Brain microvascular endothelial cell (primary cell): Measurements from ENCODE around the gene BEST2.

Experiments
- DNase-seq: peaks from one replicate; pipeline ENCODE4 v3.0.0-alpha.2; 2020
- H3K27ac ChIP-seq: fragments of 250-450 bp; sonication (Bioruptor Pico); 2 replicates; pipeline ENCODE4 v1.5.1; 2020; ENCODE audit warnings: mild to moderate bottlenecking, moderate library complexity
- H3K27me3 ChIP-seq: fragments of 250-450 bp; sonication (Bioruptor Pico); replicated peaks from 2 replicates; pipeline ENCODE4 v1.5.1; 2020; ENCODE audit warnings: mild to moderate bottlenecking
- H3K36me3 ChIP-seq: fragments of 250-450 bp; sonication (Bioruptor Pico); replicated peaks from 2 replicates; pipeline ENCODE4 v1.5.1; 2020; ENCODE audit warnings: mild to moderate bottlenecking
- H3K4me3 ChIP-seq: 2 replicates; pipeline ENCODE4 v1.5.1; 2011; ENCODE audit warnings: low read depth, mild to moderate bottlenecking, control low read depth, low read length, moderate library complexity
- CTCF ChIP-seq: IDR thresholded peaks from 2 replicates; pipeline ENCODE4 v1.5.1; 2011; ENCODE audit warnings: low read depth, mild to moderate bottlenecking, moderate library complexity, low read length, control low read depth, inconsistent platforms; ENCODE audit errors: missing control alignments
- in situ Hi-C: cut with HindIII; loops from 2 replicates; pipeline ENCODE4 v1.10.0; 2017; ENCODE audit warnings: low sequenced_read_pairs, low pct_ligation_motif_present

Gene BEST2

GRCh38 chr19:12757544-12758274 is 6.1 kb downstream of the BEST2 start:
- Histone ChIP-seq H3K27me3 (no peaks in the 10 kb centered on the region), H3K36me3 (no peaks in the 10 kb centered on the region), H3K4me3 (peak overlapping the region; percentile 43), H3K27ac (no peak overlapping the region)
- peak; percentile 72 for TF ChIP-seq CTCF
- DNase-seq, result peak; percentile 71
- in situ Hi-C loops, result no loop called here

GRCh38 chr19:12759686-12760085 is 8.1 kb downstream of the BEST2 start:
- peaks cover 4% of the 10 kb centered on the region for H3K36me3 ChIP-seq
- in situ Hi-C loops, result no loop called here
- DNase-seq, result no peak
- TF ChIP-seq CTCF, result no peak
- no peak overlapping the region for H3K27ac ChIP-seq
- H3K4me3 ChIP-seq, result no peak overlapping the region
- H3K27me3 ChIP-seq, result no peaks in the 10 kb centered on the region

GRCh38 chr19:12763100-12763499 is 11.5 kb downstream of the BEST2 start:
- DNase-seq, result no peak
- in situ Hi-C loops, result no loop called here
- H3K27me3 ChIP-seq, result no peaks in the 10 kb centered on the region
- H3K4me3 ChIP-seq, result no peak overlapping the region
- H3K27ac ChIP-seq, result no peak overlapping the region
- TF ChIP-seq CTCF, result no peak
- H3K36me3 ChIP-seq, result peaks cover 4% of the 10 kb centered on the region

GRCh38 chr19:12764698-12765097 is 13.1 kb downstream of the BEST2 start:
- Histone ChIP-seq H3K36me3 (peaks cover 4% of the 10 kb centered on the region), H3K4me3 (no peak overlapping the region), H3K27ac (no peak overlapping the region), H3K27me3 (no peaks in the 10 kb centered on the region)
- in situ Hi-C loops, result no loop called here
- no peak for DNase-seq
- TF ChIP-seq CTCF, result no peak

- in situ Hi-C loops, result no loop called here
- no peak overlapping the region for H3K27ac ChIP-seq
- peaks cover 4% of the 10 kb centered on the region for H3K36me3 ChIP-seq
- no peaks in the 10 kb centered on the region for H3K27me3 ChIP-seq
- peak; percentile 75 for TF ChIP-seq CTCF
- H3K4me3 ChIP-seq, result peak overlapping the region; percentile 50
- DNase-seq, result peak; percentile 72
These were observed 14.5 kb downstream of the BEST2 start for GRCh38 chr19:12766051-12766521.

GRCh38 chr19:12767150-12767549 is 15.6 kb downstream of the BEST2 start:
- in situ Hi-C loops, result no loop called here
- no peak for TF ChIP-seq CTCF
- H3K4me3 ChIP-seq, result no peak overlapping the region
- H3K27me3 ChIP-seq, result no peaks in the 10 kb centered on the region
- no peak for DNase-seq
- no peak overlapping the region for H3K27ac ChIP-seq
- peaks cover 4% of the 10 kb centered on the region for H3K36me3 ChIP-seq
